ENCODE results near the gene ATAD3C. TPM values are rescaled to one million over a fixed set of nuclear protein-coding genes. Genes with fewer than 3 reads are reported as not detected.
"Not testable (repeated sequence)": the region's sequence is repeated elsewhere in the genome, so short reads cannot be mapped to it uniquely, and the experiment has no call there.

Gene ATAD3C
- total and polyA plus RNA-seq, 2 of the 8 experiments (the other 6 are each of a cell fraction or from before 2014, with no cell fraction given) = 2.0 to 2.7 TPM

- not testable (repeated sequence) for H2BK5ac ChIP-seq (ENCODE audit: low read depth, low read length); H4K8ac ChIP-seq (ENCODE audit: extremely low read depth, insufficient read depth, low read length); DNase-seq (ENCODE audit: low read depth in 1 of 2, low spot score in 2 of 2); H3K9ac ChIP-seq (replicated peaks in 1 of 4; ENCODE audit: extremely low read depth in 1 of 4, low read depth in 3 of 4, low read length in 3 of 4); H3K4me1 ChIP-seq (replicated peaks in 1 of 4; ENCODE audit: control insufficient read depth in 3 of 4, insufficient read depth in 4 of 4, low read length in 3 of 4); H4K91ac ChIP-seq (replicated peaks; ENCODE audit: insufficient read length, low read length); FAIRE-seq; H3K4me3 ChIP-seq (ENCODE audit: extremely low read depth in 1 of 4, insufficient read depth in 2 of 4, low read depth in 3 of 4, low read length in 4 of 4); H3K79me1 ChIP-seq (ENCODE audit: low read depth, low read length); H3K23me2 ChIP-seq (ENCODE audit: low read depth, low read length); H3K4me2 ChIP-seq (ENCODE audit: insufficient read depth in 1 of 2, low read depth in 2 of 2, low read length in 2 of 2); H2BK12ac ChIP-seq (ENCODE audit: low read depth, low read length); H3K18ac ChIP-seq (ENCODE audit: extremely low read depth, low read length); H3K14ac ChIP-seq (ENCODE audit: insufficient read length); H3K23ac ChIP-seq (ENCODE audit: insufficient read length); H2AFZ ChIP-seq (ENCODE audit: low read length); H2BK15ac ChIP-seq (ENCODE audit: low read length); H2BK20ac ChIP-seq (ENCODE audit: low read length); H3K27me3 ChIP-seq (replicated peaks in 1 of 4; ENCODE audit: control insufficient read depth in 3 of 4, extremely low read depth in 1 of 4, insufficient read depth in 3 of 4, low read length in 3 of 4); H2BK120ac ChIP-seq (replicated peaks; ENCODE audit: low read depth, low read length); H3K27ac ChIP-seq (ENCODE audit: low read depth, low read length); H4K5ac ChIP-seq (ENCODE audit: insufficient read length, low read depth, low read length); H3K9me3 ChIP-seq (ENCODE audit: insufficient read depth in 2 of 2, low read depth in 1 of 2, low read length in 1 of 2); H3K4ac ChIP-seq (replicated peaks; ENCODE audit: insufficient read length, low read depth, low read length); H2AK5ac ChIP-seq (ENCODE audit: low read depth, low read length); H3K56ac ChIP-seq (replicated peaks; ENCODE audit: insufficient read length, low read depth, low read length)
- WGBS, 2 experiments (ENCODE audit: extremely low coverage in 1 of 2, insufficient coverage in 1 of 2, insufficient read length in 1 of 2, insufficient replicate concordance in 2 of 2, low coverage in 1 of 2, low lambda C conversion rate in 2 of 2, missing lambda C conversion rate in 1 of 2) = 89% methylated on average over 15 of the region's 17 CpGs; no CpG with 5 or more reads in 1 of the 2 experiments
- H3K79me2 ChIP-seq (ENCODE audit: control insufficient read depth in 1 of 2, insufficient read depth in 2 of 2, low read length in 2 of 2) = peaks cover 10 to 29% of the 10 kb centered on the region in 2 experiments
- ChIA-PET CTCF (ENCODE audit: partially characterized antibody) (interaction anchor here (1.1 to 2.1 kb wide), 3 partner anchors 23 to 35 kb away, joined by 3 to 6 read pairs (median 3); no protein-coding TSS in a partner anchor), POLR2A (ENCODE audit: partially characterized antibody) (interaction anchor here (0.7 to 1.4 kb wide), 2 partner anchors 12 to 745 kb away, joined by 3 to 4 read pairs; no protein-coding TSS in a partner anchor)
- H3K36me3 ChIP-seq (ENCODE audit: control insufficient read depth in 2 of 4, insufficient read depth in 4 of 4, low read length in 3 of 4) = peaks cover 10 to 28% (median 19%) of the 10 kb centered on the region in 4 experiments
- peaks cover 5 to 12% of the 10 kb centered on the region in 2 experiments for H4K20me1 ChIP-seq (replicated peaks in 1 of 2; ENCODE audit: control insufficient read depth in 1 of 2, insufficient read depth in 2 of 2, low read length in 2 of 2)
These were observed 26.5 kb downstream of the ATAD3C start for GRCh38 chr1:1476011-1476410.

Data from H1 (cell line).